ENCODE results near the gene MORC4.

The MORC4 gene

GRCh38 chrX:106927023-106927422, 73.0 kb downstream of the MORC4 start:
- in situ Hi-C loops (cut with HindIII; ENCODE audit: low pct_unique_long_range_greater_than_20kb, low sequenced_read_pairs), result no loop called here
- no peak for DNase-seq (ENCODE audit: low read depth in 1 of 2, low spot score in 1 of 2)
- no peak for TF ChIP-seq JUND (IDR thresholded peaks at IDR 0.05; ENCODE audit: low read depth)

DNA sequence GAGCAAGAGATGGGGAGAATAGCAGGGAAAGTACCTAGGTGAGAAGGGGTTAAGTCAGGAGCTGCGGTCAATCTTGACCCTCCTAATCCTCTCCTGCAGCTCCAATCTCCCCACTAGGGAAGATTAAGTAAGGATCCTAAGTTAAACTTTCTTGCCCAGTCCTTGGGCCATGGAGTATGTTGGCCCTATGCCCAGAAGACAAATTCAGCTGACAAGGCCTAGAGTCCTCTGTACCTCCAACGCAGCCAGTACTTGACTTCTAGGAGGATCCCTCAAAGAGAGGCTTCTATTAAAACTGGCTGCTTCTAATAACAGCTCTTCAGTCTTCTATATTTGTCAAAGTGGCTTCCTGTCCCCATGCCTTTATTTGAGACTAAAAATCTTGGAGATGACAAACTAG, 78.4 kb downstream of the MORC4 start:
- no peak for TF ChIP-seq JUND (IDR thresholded peaks at IDR 0.05; ENCODE audit: low read depth)
- in situ Hi-C loops (cut with HindIII; ENCODE audit: low pct_unique_long_range_greater_than_20kb, low sequenced_read_pairs), result no loop called here
- no peak for DNase-seq (ENCODE audit: low read depth in 1 of 2, low spot score in 1 of 2)

DNA sequence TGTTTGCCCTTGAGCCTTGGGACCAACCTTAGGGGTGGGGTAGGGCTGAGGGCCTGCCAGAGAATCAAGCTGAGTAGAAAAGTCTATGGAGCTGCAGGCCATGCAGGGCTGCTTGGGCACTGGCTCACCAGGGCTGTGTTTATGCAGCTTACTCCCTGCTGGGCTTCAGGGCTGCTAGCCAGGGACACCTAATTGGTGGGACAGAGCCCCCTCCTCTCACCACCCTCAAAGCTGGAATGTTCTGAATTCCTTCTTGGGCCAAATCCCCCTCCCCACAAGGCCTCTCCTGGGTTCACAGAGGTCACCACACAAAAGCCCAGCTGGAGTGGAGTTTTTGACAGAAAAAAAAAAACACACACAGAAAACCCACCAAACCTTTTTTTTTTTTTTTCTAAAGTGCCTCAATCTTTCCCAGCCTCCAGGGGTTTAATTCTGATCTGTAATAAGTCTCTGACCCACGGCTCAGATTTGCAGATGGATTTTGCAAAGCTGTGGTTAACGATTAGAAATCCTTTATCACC, 80.0 kb downstream of the MORC4 start, which contains the start of gene CLDN2:
Gene CLDN2 (plus strand): TSS at position 471 of the 521 bp plus-strand sequence. CDS start 7,827 bp downstream, outside the sequence.
- in situ Hi-C loops (cut with HindIII; ENCODE audit: low pct_unique_long_range_greater_than_20kb, low sequenced_read_pairs), result no loop called here
- no peak for TF ChIP-seq JUND (IDR thresholded peaks at IDR 0.05; ENCODE audit: low read depth)
- DNase-seq (ENCODE audit: low read depth in 1 of 2, low spot score in 1 of 2), result no peak

DNA sequence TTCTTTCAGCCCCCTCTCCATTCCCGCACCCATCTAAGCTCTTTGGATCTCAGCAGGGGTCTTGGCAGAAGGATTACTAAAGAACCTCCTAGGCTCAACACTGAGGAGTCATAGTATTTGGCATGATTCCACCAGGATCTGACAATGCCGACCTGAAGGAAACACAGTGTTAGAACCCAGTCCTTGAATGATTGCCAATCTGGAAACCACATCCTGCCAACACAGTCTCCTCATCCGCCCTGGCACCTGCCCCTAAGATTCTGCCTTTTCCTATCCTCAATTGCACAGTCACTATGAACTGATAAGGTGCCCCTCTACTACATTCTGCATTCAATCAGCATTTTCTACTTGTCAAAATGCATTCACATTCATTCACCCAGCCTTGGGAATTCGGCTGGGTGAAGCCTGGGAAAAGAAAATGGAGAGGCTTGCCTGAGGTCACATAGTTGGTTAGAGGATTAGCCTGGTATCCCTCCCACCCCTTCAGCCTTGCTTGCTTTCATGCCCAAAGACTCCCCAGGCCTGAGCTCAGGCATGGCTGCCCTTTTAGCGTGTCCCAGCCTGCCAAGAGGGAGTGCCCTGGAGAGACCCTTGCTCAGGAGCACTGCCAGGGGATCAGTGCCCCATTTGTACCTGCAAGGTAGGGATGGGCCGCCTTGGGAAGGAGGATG, 82.0 kb downstream of the MORC4 start:
- in situ Hi-C loops (cut with HindIII; ENCODE audit: low pct_unique_long_range_greater_than_20kb, low sequenced_read_pairs), result no loop called here
- TF ChIP-seq JUND (IDR thresholded peaks at IDR 0.05; ENCODE audit: low read depth), result no peak
- DNase-seq (ENCODE audit: low read depth in 1 of 2, low spot score in 1 of 2), result no peak

- no peak for DNase-seq (ENCODE audit: low read depth in 1 of 2, low spot score in 1 of 2)
- in situ Hi-C loops (cut with HindIII; ENCODE audit: low pct_unique_long_range_greater_than_20kb, low sequenced_read_pairs), result no loop called here
Observed at GRCh38 chrX:106912864-106913263, 87.1 kb downstream of the MORC4 start.

GRCh38 chrX:106906361-106906760, 93.7 kb downstream of the MORC4 start:
- DNase-seq (ENCODE audit: low read depth in 1 of 2, low spot score in 1 of 2), result no peak
- in situ Hi-C loops (cut with HindIII; ENCODE audit: low pct_unique_long_range_greater_than_20kb, low sequenced_read_pairs), result no loop called here
- TF ChIP-seq JUND (IDR thresholded peaks at IDR 0.05; ENCODE audit: low read depth), result no peak

More at GRCh38 chrX:106912864-106913263, 87.1 kb downstream of the MORC4 start:
- no peak for TF ChIP-seq JUND (IDR thresholded peaks at IDR 0.05; ENCODE audit: low read depth)

DNA sequence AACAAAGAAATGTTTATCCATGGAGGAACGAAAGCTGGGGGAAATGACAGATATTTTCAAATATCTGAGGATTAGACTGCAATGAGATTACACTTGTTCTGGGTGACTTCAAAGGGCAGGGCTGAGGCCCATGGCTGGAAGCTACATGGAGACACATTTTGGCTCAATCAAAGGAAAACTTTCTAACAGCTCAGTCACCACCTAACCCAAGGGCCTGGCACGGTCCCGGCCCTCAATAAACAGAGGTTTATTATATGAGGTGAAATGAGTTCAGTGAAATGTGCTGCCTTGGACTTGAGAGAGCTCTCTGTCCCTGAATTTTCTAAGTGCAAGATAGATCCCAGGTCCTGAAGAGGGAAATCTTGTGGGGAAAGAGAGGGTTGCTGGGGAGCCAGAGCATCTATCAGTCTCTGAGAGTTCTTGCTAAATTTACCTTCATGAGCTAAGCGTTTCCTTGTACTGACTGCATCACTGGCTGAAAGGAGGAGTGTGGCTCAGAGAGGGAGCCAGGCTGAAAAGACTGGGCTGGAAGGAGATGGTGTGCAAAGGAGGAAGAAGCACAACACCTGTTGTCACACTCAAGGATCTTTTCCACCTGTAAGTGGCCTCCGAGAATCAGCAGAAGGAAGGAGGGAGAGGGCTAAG, 94.8 kb downstream of the MORC4 start:
- no peak for TF ChIP-seq JUND (IDR thresholded peaks at IDR 0.05; ENCODE audit: low read depth)
- in situ Hi-C loops (cut with HindIII; ENCODE audit: low pct_unique_long_range_greater_than_20kb, low sequenced_read_pairs), result no loop called here
- no peak for DNase-seq (ENCODE audit: low read depth in 1 of 2, low spot score in 1 of 2)

DNA sequence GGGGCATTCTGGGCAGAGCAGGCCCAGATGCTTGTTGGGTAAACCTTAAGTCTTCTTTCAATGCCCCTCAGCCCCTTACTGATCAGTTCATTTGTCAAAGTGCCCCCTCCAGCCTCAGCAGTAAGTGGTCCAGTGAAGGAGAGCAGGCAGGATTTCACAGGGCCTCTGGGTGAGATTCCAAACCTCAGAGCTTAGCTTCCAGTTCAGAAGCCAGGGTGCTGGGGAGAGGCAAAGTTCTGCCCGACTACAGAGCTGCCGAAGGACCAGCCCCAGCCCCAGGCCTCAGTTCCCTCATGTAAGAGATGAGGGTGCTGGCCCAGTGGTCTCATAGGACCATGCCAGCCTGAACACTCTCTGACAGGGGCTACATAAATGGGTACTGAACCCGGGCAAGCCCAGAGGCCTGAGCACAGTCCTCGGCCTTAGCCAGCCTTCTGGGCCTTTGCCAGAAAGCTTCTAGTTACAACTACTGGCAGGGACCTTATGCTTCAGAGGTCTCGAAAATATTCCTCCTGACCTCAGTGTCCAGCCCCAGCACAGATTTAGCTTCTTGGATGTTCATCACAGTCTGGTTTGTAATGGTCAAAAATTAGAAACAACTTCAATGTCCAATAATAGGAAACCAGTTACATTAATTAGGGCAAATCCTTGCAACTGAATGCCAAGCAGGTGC, 96.0 kb downstream of the MORC4 start:
- no peak for TF ChIP-seq JUND (IDR thresholded peaks at IDR 0.05; ENCODE audit: low read depth)
- no peak for DNase-seq (ENCODE audit: low read depth in 1 of 2, low spot score in 1 of 2)
- in situ Hi-C loops (cut with HindIII; ENCODE audit: low pct_unique_long_range_greater_than_20kb, low sequenced_read_pairs), result no loop called here

DNA sequence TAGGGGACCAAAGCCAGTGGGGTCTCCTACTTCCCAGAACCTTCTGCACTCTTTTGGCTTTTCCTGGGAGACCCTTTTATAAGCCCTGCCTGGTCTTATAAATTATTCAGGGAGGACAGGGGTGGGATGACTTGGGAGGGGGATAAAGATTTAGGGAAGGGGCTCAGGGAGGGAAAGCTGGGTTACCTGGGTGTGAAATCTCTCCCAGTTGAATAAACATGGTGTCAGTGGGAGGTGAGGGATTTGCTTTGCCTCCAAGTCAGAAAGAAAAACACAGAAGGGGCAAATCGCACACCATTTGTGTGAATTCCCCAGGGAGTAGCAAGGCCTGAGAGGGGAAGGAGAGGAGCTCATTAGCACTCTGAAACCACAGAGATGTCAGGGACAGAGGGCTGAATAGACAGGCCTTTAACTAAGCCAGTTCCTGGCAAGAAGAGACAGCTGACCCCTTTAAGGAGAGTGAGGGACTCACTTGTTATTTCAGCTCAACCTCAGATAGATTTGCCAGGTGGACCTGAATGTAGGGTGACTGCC, 96.7 kb downstream of the MORC4 start, which contains the start of gene RIPPLY1:
Gene RIPPLY1 (minus strand): TSS at position 51 of the 534 bp plus-strand sequence. CDS start 54 bp downstream, outside the sequence.
- no peak for DNase-seq (ENCODE audit: low read depth in 1 of 2, low spot score in 1 of 2)
- TF ChIP-seq JUND (IDR thresholded peaks at IDR 0.05; ENCODE audit: low read depth), result no peak
- in situ Hi-C loops (cut with HindIII; ENCODE audit: low pct_unique_long_range_greater_than_20kb, low sequenced_read_pairs), result no loop called here

DNA sequence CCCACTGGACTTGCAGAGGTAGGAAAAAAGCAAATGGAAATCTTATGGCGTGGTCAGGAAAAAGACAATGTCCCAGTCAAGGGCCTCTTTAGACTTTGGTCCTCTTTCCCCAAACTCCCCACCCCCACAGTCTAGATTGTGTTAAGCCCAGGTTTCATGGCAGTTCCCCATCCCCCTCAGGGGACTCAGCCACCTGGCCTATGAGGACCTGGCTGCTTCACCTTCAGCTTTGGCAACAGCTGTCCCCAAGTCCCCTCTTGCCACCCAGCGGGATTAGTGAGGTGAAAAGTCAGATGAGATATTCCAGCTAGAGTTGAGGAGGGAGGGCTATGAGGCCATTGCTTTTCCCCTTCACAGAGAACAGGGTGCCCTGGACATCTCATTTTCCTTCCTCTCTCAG, 97.3 kb downstream of the MORC4 start:
- no peak for TF ChIP-seq JUND (IDR thresholded peaks at IDR 0.05; ENCODE audit: low read depth)
- DNase-seq (ENCODE audit: low read depth in 1 of 2, low spot score in 1 of 2), result no peak
- in situ Hi-C loops (cut with HindIII; ENCODE audit: low pct_unique_long_range_greater_than_20kb, low sequenced_read_pairs), result no loop called here

DNA sequence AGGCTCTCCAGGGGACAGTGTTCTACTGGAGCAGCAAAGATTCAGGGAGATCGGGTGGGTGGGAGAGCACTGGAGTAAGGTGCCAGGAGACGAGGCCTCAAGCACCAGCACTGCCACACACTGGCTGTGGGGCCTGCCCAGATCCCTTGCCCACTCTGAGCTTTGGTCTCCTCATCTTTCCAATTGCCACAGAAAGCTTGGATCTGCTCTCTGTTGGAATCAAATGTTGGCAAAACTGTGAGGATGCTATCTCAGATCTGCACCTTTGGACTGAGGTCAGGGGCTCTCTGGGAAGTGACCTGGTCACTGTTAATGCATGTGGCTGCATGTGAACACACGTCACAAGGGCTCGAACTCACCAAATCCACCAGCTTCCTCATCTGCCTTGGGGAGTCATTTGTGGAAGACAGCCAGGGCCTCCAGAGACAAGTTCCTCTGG, 98.2 kb downstream of the MORC4 start:
- in situ Hi-C loops (cut with HindIII; ENCODE audit: low pct_unique_long_range_greater_than_20kb, low sequenced_read_pairs), result no loop called here
- no peak for TF ChIP-seq JUND (IDR thresholded peaks at IDR 0.05; ENCODE audit: low read depth)
- no peak for DNase-seq (ENCODE audit: low read depth in 1 of 2, low spot score in 1 of 2)

DNA sequence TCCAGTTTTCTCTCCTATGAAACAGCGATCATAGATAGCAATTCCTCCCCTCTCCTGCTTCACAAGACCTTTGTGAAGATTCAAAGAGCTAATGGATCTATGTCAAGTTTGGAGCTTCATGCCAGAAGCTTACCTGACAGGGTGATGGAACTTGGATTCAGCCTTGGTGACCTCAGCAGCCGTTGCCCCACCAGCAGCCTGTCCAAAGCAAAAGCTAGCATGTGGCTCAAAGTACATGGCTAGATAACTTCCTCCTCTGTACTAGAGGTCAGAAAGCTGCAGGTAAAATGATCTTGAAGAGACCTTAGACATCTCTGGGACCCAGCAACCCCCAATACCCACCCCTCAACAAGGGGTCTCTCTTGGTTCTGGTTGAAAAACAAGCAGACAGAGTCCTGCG, 98.7 kb downstream of the MORC4 start:
- in situ Hi-C loops (cut with HindIII; ENCODE audit: low pct_unique_long_range_greater_than_20kb, low sequenced_read_pairs), result no loop called here
- TF ChIP-seq JUND (IDR thresholded peaks at IDR 0.05; ENCODE audit: low read depth), result no peak
- no peak for DNase-seq (ENCODE audit: low read depth in 1 of 2, low spot score in 1 of 2)
